Fibroblast of skin of abdomen (primary cell): ENCODE results near the gene DCAF7. TPM values are rescaled to one million over a fixed set of nuclear protein-coding genes. Genes with fewer than 3 reads are reported as not detected.

Experiments used
- DNase-seq: peaks from one replicate; pipeline ENCODE4 v3.0.0-alpha.2; 2013
- polyA plus RNA-seq, 2 experiments: library from polyadenylated mRNA; unstranded; fragments of 120-200 nt; gene quantifications; one replicate each; pipeline ENCODE4 v1.2.1, GENCODE V29; 2013; ENCODE audit not compliant: insufficient read length in 2 of 2

Gene DCAF7
- polyA plus RNA-seq (2013, experiment 1 of 2; ENCODE audit: insufficient read length): 37.7 TPM
- 35.5 TPM for polyA plus RNA-seq (2013, experiment 2 of 2; ENCODE audit: insufficient read length)

- peak; percentile 100 for DNase-seq
Observed at GRCh38 chr17:63549946-63550816, at the start of gene DCAF7. Gene DCAF7 (plus strand): TSS chr17:63550477. CDS start chr17:63550678, 201 bp downstream.

- no peak for DNase-seq
Observed at GRCh38 chr17:63500543-63501390, 49.5 kb upstream of the DCAF7 start.

- DNase-seq: no peak
Observed at GRCh38 chr17:63503341-63503705, 47.0 kb upstream of the DCAF7 start.

- DNase-seq: no peak
Observed at GRCh38 chr17:63504261-63504660, 46.0 kb upstream of the DCAF7 start.

GRCh38 chr17:63505341-63505740 is 44.9 kb upstream of the DCAF7 start:
- no peak for DNase-seq

GRCh38 chr17:63506627-63507026 is 43.6 kb upstream of the DCAF7 start:
- DNase-seq: no peak

GRCh38 chr17:63511331-63511730 is 38.9 kb upstream of the DCAF7 start:
- DNase-seq: no peak

GRCh38 chr17:63512388-63512787 is 37.9 kb upstream of the DCAF7 start:
- no peak for DNase-seq

GRCh38 chr17:63512896-63513644 is 37.2 kb upstream of the DCAF7 start:
- no peak for DNase-seq

GRCh38 chr17:63514477-63514876 is 35.8 kb upstream of the DCAF7 start:
- DNase-seq: no peak

- no peak for DNase-seq
Observed at GRCh38 chr17:63514974-63515373, 35.3 kb upstream of the DCAF7 start.

- DNase-seq: no peak
Observed at GRCh38 chr17:63515426-63515825, 34.9 kb upstream of the DCAF7 start.

GRCh38 chr17:63516910-63517824 is 33.1 kb upstream of the DCAF7 start:
- peak; percentile 31 for DNase-seq

GRCh38 chr17:63517825-63518534 is 32.3 kb upstream of the DCAF7 start:
- DNase-seq: no peak

- DNase-seq: no peak
Observed at GRCh38 chr17:63519116-63519881, 31.0 kb upstream of the DCAF7 start.

GRCh38 chr17:63519972-63520882 is 30.1 kb upstream of the DCAF7 start:
- no peak for DNase-seq

GRCh38 chr17:63523253-63523855 is 26.9 kb upstream of the DCAF7 start, which contains the start of gene KCNH6:
Gene KCNH6 (plus strand): TSS chr17:63523358. CDS start chr17:63523414, 56 bp downstream.
- no peak for DNase-seq

- DNase-seq: no peak
Observed at GRCh38 chr17:63524051-63524450, 26.2 kb upstream of the DCAF7 start.
